Lung (tissue), 12 donors: ENCODE results near the gene MS4A6E. TPM values are rescaled to one million over a fixed set of nuclear protein-coding genes. Genes with fewer than 3 reads are reported as not detected.

Experiments used
- ATAC-seq: fragments of 200-7000 bp; cut with Tn5 transposase; one replicate; pipeline ENCODE4 v1.9.1; 2020; ENCODE audit warnings: moderate number of reproducible peaks; ENCODE audit not compliant: insufficient read depth, low FRiP score
- DNase-seq, 3 donors: peaks; one replicate each; pipeline ENCODE4 v3.0.0-alpha.2; 2013 to 2017
- H3K27ac ChIP-seq, 2 donors: one replicate each; pipeline ENCODE4 v1.5.1; 2013; ENCODE audit warnings: mild to moderate bottlenecking in 2 of 2, moderate library complexity in 2 of 2, control low read depth in 1 of 2, inconsistent platforms in 1 of 2, low read depth in 1 of 2, low read length in 1 of 2
- H3K27me3 ChIP-seq, 3 donors: one replicate each; pipeline ENCODE4 v1.5.1; 2013; ENCODE audit warnings: low read length in 2 of 3; ENCODE audit not compliant: control insufficient read depth in 3 of 3, insufficient read depth in 3 of 3
- H3K36me3 ChIP-seq, 4 donors: one replicate each; pipeline ENCODE4 v1.5.1; 2013; ENCODE audit warnings: low read length in 4 of 4, mild to moderate bottlenecking in 1 of 4, moderate library complexity in 1 of 4; ENCODE audit not compliant: control insufficient read depth in 4 of 4, insufficient read depth in 4 of 4
- H3K4me1 ChIP-seq, 5 donors: one replicate each; pipeline ENCODE4 v1.5.1; 2013; ENCODE audit warnings: low read length in 5 of 5, mild to moderate bottlenecking in 2 of 5, moderate library complexity in 1 of 5; ENCODE audit not compliant: control insufficient read depth in 5 of 5, insufficient read depth in 5 of 5
- H3K4me3 ChIP-seq: one replicate; pipeline ENCODE4 v1.5.1; 2013; ENCODE audit warnings: mild to moderate bottlenecking, control low read depth, moderate library complexity
- H3K9ac ChIP-seq, 2 donors: one replicate each; pipeline ENCODE4 v1.5.1; 2013; ENCODE audit warnings: low read length in 2 of 2, control low read depth in 1 of 2; ENCODE audit not compliant: insufficient read depth in 1 of 2
- H3K9me3 ChIP-seq, 4 donors: one replicate each; pipeline ENCODE4 v1.5.1; 2013; ENCODE audit warnings: low read length in 3 of 4, mild to moderate bottlenecking in 1 of 4, moderate library complexity in 1 of 4; ENCODE audit not compliant: control insufficient read depth in 4 of 4, insufficient read depth in 3 of 4
- CTCF ChIP-seq: IDR thresholded peaks from 2 replicates; pipeline ENCODE4 v1.5.1; 2012; ENCODE audit warnings: mild to moderate bottlenecking; ENCODE audit errors: control extremely low read depth, extremely low read depth
- WGBS, 2 donors: extraction: QIAGEN DNeasy Blood & Tissue Kit; methylation state at CpG; one replicate each; pipeline ENCODE4 v1.1.7; 2013; 5-methylcytosine and 5-hydroxymethylcytosine counted together
- polyA plus RNA-seq, 2 donors: library from polyadenylated mRNA; stranded (reverse); fragments of 200-250 nt; gene quantifications; one replicate each; pipeline ENCODE4 v1.2.1, GENCODE V29; 2013
- total RNA-seq, 2 donors: library from RNA; depleted of rRNA in 1 of 2; stranded (reverse); fragments of >200 nt in 1 of 2; gene quantifications; one replicate each; pipeline ENCODE4 v1.2.1, GENCODE V29; 2014 to 2021
- donor health status: control.
- donor health status: control.
- donor health status: Bipolar disorder and iron deficiency.
- donor health status: healthy.
- donor health status: DM: yes; HTN: yes; CAD: no.

The MS4A6E gene
- total and polyA plus RNA-seq, 4 donors, result 0.63 to 2.6 (median 1.0) TPM; not detected in 1

DNA sequence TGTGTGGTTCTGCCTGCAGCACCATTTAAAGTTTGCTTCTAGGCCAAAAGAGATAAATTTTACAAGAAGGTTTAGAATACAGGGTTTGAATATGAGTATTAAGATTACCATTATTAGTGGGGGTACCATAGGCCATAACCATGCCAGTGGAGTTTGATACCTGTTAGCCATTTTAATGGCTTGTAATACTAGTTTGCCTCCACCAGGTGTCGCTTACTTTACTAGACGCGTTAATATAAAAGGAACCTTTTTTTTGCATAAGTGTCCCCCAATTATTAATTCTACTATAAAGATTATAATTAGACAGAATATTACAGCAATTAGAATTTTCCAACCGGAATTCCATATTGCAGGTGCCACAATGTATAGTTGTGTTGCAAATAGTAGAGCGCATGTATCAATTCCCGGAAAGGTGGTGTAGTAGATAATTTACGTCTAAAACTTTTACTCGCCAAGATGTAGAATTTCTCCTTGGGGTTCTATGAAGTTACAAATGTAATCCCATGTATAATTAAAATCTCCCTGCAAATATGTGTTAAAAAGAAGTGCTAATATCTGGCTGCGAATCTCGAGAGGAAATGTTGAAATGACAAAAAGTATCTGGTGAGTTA lies 16.1 kb downstream of the MS4A6E start:
- no peaks in the 10 kb centered on the region for H3K27me3 ChIP-seq
- ATAC-seq (no peak), DNase-seq (no peak)
- TF ChIP-seq CTCF, result peak; percentile 2
- H3K9me3 ChIP-seq, result no peaks in the 10 kb centered on the region
- H3K9ac ChIP-seq, result no peak overlapping the region
- H3K4me1 ChIP-seq, result no peaks in the 10 kb centered on the region
- no peak overlapping the region for H3K27ac ChIP-seq
- 67 to 69% methylated on average over 10 of the region's 10 CpGs for WGBS, 2 donors
- no peak overlapping the region for H3K4me3 ChIP-seq
- H3K36me3 ChIP-seq, result no peaks in the 10 kb centered on the region

DNA sequence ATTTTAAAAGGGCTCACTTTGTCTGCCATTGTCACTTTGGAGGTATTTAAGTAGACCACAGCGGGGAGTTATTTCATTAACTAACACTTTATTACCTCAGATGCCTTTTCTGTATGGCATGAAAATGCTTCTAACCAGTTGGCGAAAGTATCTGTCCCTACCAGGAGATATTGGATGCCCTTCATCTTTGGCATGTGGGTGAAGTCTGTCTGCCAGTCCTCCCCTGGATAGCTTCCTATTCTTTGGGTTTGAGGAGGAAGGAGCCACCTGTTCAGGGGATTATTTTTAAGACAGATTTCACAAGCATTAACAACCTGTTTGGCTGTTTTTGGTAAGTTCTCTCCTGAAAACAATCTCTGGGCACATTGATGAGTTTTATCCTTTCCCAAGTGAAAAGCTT lies 17.1 kb downstream of the MS4A6E start:
- no peak for ATAC-seq
- no peaks in the 10 kb centered on the region for H3K4me1 ChIP-seq
- H3K9ac ChIP-seq, result no peak overlapping the region
- DNase-seq, result no peak
- H3K27me3 ChIP-seq, result no peaks in the 10 kb centered on the region
- peaks cover 0 to under 1% (median 0%) of the 10 kb centered on the region in 4 donors for H3K9me3 ChIP-seq
- no peak for TF ChIP-seq CTCF
- H3K27ac ChIP-seq, result no peak overlapping the region
- no peaks in the 10 kb centered on the region for H3K36me3 ChIP-seq
- H3K4me3 ChIP-seq, result no peak overlapping the region
- WGBS, 2 donors, result 95 to 98% methylated on average over 2 of the region's 2 CpGs

GRCh38 chr11:60345489-60345888 lies 18.4 kb downstream of the MS4A6E start:
- Histone ChIP-seq H3K4me1 (no peaks in the 10 kb centered on the region), H3K36me3 (no peaks in the 10 kb centered on the region), H3K4me3 (no peak overlapping the region), H3K9me3 (peaks cover 0 to 2% (median 0%) of the 10 kb centered on the region in 4 donors), H3K9ac (no peak overlapping the region), H3K27me3 (no peaks in the 10 kb centered on the region), H3K27ac (no peak overlapping the region)
- ATAC-seq (no peak), DNase-seq (peak; percentile 14 to 40 (median 34))
- peak; percentile 16 for TF ChIP-seq CTCF
